HG02571 (cell line): Measurements from ENCODE around the gene HAUS1.
"Not testable (repeated sequence)": the region's sequence is repeated elsewhere in the genome, so short reads cannot be mapped to it uniquely, and the experiment has no call there.

ENCODE experiments used
- ATAC-seq: cut with Tn5 transposase; IDR thresholded peaks from one replicate; pipeline ENCODE4 v1.9.1; 2021; ENCODE audit warnings: mild to moderate bottlenecking, moderate library complexity; ENCODE audit not compliant: unreplicated experiment

HAUS1 gene

DNA sequence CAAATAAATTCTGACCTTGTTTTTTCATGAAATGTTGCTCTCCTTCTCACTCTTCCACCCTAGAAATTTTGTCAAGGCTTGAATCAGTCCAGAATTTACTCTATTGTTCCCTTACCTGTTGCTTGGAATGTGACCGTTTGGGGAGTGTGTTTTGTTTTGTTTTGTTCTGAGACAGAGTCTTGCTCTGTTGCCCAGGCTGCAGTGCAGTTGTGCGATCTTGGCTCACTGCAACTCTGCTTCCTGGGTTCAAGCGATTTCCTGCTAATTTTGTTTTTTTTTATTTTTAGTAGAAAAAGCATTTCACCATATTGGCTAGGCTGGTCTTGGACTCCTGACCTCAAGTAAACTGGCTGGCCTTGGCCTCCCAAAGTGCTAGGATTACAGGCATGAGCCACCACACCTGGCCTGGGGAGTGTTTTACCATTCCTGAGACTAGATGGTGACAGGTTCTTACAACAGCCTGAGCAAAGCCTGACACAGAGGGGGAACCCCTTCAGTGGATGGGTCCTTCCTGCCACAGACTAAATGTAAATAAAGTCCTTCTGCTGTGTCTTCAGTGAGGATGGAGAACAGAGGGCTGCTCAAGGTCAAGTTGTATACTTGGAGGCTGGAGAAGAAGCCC is 52.0 kb downstream of the HAUS1 start:
- ATAC-seq: no peak

DNA sequence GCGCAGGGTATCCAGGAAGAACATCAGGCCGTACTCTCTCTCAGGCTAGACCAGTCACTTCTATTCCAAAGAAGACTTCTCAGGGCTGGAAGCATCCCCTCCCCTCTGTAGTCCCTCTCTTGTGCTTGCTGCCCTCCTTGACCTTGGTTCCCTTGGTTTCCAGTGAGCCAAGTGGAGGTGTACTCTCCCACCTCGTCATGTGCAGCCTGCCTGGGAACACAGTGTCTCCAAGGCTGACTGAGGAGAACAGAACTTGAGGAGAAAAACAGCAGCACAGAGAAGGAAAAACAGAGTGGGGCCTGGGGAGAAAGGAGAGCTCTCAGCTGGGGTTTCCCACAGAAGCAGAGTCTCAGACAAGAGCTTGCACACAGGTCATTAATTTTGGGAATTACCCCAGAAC is 52.7 kb downstream of the HAUS1 start:
- no peak for ATAC-seq

DNA sequence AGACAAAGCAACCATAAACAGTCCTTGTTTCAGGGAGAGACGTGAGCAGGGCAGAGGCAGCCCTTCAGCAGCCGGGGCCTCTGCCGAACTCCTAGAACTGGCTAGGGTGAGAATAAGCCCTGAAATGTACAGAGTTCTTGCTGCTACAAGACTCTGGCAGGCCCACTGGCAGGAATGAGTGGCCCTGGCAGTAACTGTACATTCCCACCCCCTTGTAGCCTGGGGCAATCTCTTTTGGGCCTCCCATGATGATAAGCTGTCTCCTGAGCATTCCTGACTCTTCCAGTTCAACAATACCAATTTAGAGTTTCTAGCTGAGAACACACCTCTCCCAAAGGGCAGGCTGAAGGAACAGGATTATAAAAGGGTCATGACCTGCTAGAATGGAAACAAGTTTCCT is 54.3 kb downstream of the HAUS1 start:
- no peak for ATAC-seq

DNA sequence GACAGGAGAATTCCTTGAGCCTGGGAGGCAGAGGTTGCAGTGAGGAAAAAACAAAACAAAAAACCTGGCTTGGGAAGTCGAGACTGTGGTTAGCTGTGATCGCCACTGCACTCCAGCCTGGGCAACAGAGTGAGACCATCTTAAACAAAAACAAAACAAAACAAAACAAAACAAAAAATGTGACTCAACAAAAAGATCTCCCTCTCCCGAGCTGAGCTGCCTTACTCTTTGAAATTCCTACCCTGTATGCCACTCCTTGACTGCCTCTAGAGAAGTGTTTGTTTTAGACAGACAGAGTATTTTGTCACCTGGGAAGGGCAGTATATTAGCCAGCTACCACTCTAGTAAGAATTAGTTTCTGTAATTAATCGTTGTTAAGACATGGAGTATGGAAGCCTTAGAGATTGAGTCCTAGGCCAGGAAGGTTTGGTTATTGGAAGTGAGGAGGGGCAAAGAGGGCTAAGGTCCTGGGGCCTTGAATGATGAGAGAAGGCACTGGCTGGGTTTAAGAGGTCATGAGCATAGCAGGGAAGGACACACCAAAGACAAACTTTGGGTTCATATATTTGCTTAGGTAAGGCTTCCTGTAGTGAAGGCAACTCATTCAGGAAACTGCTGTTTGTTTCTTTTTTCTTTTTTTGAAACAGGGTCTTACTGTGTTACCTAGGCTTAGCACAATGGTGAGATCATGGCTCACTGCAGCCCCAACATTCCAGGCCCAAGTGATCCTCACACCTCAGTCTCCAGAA is 56.0 kb downstream of the HAUS1 start:
- ATAC-seq: no peak

DNA sequence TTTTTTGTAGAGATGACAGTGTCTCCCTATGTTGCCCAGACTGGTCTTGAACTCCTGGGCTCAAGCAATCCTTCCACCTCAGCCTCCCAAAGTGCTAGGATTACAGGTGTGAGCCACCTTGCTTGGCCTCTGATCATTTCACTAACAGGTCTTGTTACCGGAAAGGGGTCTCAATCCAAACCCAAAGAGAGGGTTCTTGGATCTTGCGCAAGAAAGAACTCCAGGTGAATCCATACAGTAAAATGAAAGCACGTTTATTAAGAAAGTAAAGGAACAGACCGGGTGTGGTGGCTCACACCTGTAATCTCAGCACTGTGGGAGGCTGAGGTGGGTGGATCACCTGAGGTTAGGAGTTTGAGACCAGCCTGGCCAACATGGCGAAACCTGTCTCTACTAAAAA is 56.7 kb downstream of the HAUS1 start:
- not testable (repeated sequence) for ATAC-seq

DNA sequence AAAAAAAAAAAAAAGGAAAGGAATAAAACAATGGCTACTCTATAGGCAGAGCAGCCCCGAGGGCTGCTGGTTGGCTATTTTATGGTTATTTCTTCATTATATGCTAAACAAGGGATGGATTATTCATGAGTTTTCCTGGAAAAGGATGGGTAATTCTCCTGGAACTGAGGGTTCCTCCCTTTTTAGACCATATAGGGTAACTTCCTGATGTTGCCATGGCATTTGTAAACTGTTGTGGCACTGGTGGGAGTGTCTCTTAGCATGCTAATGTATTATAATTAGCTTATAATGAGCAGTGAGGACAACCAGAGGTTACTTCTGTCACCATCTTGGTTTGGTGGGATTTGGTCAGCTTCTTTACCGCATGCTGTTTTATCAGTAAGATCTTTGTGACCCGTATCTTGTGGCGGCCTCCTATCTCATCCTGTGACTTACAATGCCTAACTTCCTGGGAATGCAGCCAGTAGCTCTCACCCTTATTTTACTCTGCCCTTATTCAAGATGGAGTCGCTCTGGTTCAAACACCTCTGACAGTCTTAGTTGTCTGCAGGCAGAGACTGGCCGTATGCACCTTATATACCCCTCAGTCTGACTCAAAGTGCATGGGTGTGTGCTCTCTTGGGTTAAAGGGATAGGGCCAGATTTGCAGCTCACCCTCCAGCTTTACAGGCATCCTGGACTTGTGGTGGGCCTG is 57.7 kb downstream of the HAUS1 start:
- no peak for ATAC-seq

DNA sequence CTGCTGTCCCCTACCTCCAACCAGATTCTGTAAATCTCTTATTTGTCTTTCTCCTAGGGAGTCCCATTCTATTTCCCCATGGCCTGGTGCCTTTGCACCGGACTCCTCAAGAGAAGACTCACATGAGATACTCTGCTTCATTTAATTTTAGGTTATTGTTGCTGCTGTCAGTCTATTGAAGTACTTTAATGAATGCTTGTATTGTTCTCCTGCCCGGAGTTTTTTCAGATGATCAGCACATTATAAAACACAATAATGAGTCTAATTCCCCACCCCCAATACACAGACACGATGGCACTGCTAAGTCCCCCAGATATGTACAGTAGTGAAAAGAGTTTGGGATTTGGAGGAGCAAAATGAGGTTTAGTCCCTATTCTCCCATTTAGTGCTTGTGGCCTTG is 58.9 kb downstream of the HAUS1 start:
- no peak for ATAC-seq

DNA sequence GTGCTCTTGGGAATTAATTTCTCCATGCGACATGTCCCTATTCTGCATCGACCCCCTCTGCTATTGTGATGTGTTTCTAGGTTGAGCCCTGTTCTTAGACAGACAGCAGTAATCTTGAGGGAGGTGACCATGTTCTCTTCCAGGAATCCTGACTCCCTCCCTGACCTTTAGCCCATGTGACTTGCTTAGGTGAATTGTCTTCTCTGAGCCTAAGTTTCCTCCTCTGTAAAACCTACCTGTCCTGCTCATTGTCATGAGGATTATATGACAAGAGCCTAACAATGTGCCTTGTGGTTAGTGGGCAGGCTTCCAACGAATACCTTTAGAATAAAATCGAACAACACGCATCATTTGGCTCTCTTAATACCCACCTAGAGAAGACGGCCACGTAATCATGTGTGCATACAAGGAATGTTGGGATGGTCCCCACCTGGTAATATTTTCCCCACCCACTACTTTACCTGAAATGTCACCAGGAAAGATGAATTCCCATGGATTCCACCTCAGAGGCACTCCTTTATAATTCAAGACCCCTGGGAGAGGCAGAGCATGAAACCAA is 59.8 kb downstream of the HAUS1 start:
- no peak for ATAC-seq

DNA sequence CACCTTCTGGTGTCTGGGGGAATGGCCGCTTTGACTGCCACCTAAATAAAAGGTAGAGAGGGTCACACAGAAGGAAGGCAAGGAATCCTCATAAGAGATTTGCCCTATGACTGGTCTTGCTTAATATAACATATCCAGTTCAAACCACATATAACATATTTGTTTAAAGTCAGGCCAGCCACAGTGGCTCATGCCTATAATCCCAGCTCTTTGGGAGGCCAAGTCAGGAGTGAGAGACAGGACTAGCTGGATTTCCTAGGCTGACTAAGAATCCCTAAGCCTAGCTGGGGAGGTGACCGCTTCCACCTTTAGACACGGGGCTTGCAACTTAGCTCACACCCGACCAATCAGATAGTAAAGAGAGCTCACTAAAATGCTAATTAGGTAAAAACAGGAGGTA is 60.3 kb downstream of the HAUS1 start:
- not testable (repeated sequence) for ATAC-seq

DNA sequence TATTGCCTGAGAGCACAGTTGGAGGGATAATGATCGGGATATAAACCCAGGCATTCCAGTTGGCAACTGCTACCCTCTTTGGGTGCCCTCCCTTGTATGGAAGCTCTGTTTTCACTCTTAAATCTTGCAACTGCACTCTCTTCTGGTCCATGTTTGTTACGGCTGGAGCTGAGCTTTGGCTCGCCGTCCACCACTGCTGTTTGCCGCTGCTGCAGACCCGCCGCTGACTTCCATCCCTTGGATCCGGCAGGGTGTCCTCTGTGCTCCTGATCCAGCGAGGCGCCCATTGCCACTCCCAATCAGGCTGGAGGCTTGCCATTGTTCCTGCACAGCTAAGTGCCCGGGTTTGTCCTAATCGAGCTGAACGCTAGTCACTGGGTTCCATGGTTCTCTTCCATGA is 60.7 kb downstream of the HAUS1 start:
- no peak for ATAC-seq

DNA sequence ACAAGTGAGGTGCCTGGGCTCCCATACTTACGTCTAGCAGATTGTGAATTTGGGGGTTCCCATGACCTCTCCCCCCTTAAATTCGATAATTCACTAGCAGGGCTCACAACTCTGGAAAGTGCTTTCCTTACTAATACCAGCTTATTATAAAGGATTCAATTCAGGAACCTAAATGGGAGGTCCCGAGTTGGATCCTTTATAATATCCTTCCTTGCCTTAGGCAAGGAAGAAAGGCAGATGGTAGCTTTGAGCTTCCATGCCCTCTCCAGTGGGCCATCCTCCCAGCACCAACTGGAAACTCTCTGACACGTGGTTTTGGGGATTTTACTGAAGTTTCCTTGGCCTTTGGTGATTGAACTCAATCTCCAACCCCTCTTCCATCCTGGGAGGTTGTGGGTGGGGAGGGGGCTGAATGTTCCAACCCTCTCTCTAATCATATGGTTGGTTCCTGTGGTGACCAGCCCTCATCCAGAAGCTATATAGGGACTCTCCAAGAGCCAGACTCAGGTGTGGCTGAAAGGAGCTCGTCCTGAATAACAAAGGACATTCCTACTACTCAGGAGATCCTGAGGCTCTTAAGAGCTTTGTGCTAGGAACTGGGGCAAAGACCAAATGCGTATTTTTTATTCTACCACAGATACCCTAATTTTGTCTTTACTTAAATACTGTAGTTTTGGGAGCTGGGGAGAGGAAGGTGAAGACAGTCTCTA is 62.2 kb downstream of the HAUS1 start:
- no peak for ATAC-seq

DNA sequence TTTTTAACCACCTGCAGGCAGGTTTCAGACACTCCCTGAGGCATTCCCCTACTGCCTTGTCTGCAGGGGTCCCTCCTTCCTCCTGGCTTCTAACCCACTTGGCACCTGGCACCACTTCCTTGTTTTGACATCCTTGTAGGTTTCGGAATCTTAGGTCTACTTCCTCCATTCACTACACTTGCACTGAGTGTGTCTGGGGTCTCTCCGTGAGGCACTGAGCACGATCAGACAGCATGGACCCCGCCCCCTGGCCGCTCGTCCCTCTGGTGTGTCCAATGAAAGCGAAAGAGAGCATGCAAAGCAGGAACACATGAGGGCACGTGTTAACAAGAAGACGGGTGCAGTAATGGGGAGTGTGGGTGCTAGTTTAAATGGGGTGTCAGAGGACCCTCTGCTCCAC is 63.8 kb downstream of the HAUS1 start:
- peak; percentile 88 for ATAC-seq

DNA sequence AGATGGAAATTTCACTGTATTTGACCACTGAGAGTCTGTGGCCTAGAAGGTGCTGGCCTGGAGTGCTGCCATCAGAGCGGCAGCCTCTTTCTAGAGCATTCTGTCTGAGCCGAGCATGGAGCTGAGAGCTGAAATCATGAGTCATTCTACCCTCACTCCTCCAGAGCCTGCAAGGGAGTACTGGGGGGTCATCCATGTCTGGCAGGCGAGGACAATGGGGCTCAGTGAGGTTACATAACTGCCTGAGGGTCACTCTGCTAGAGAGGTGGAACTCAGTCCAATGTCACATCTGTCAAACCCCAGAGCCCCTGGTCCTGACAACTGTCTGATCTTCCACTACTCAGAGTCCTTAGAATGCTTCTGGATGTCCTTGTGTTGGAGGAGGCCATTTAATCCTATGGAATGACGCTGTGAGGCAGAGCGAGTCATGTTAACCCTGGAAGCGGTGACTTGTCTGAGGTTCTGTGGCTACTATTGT is 65.3 kb downstream of the HAUS1 start:
- no peak for ATAC-seq

DNA sequence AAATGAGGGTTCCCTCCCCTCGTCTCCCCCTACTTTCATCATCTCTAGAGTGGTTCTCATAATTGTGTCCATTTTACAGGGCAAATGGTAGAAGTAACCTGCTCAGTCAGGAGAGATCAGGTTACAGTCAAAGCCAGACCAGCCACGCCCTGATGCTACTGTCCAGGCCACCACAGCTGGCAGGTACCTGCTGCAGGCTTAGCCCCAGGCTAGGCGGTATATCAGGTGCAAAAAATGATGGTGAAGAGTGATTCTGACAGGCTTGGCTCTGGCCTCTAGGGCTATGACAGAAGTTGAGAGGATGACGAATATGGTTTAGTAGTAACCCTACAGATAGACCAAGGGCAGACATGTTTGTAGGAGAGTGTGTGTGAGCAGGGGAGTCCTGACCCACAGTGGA is 67.1 kb downstream of the HAUS1 start:
- no peak for ATAC-seq

DNA sequence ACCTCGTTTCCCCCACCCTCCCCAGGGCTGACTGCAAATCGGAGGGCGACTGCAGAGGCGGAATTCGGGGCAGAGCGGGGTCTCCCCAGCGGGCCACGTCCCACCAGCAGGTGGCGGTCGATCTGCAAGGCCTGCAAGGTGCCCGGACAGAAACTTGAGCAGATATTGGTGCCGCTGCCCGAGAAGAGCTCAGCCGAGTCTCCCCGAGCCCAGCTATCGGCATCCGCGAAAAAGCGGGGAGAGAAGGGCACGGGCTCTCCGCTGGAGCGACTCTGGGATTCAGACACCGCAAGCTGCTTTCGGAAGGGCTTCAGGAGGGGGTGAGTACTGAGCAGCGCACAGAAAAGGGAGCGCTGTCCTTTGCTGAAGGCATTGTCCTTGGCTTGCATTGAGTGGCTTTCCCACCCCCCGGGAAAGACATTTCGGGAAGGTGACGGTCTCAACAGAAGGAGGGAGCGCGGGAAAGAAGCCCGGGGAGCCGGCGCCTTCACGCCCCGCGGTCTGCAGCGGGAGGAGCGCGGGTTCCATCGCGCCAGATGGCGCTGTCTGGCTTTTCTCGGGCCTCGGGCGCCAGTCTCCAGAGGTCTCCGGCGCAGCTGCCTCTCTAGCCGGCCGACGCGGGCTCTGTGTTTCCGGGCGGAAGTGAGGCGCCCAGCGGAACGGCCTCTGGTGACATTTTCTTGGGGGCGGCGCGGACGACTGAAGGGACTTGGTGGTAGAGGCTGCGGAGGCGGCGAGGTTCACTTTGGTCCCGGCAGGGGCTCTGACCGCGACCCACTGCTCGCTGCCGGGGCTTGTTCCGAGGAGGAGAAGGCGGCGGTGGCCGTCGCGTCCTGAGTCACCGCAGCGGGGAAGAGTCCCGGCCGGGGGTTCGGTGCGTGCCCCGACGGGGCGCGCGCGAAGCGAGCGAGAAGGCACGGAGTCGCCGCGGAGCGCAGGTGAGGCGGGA is 69.5 kb downstream of the HAUS1 start:
- ATAC-seq: peak; percentile 87

DNA sequence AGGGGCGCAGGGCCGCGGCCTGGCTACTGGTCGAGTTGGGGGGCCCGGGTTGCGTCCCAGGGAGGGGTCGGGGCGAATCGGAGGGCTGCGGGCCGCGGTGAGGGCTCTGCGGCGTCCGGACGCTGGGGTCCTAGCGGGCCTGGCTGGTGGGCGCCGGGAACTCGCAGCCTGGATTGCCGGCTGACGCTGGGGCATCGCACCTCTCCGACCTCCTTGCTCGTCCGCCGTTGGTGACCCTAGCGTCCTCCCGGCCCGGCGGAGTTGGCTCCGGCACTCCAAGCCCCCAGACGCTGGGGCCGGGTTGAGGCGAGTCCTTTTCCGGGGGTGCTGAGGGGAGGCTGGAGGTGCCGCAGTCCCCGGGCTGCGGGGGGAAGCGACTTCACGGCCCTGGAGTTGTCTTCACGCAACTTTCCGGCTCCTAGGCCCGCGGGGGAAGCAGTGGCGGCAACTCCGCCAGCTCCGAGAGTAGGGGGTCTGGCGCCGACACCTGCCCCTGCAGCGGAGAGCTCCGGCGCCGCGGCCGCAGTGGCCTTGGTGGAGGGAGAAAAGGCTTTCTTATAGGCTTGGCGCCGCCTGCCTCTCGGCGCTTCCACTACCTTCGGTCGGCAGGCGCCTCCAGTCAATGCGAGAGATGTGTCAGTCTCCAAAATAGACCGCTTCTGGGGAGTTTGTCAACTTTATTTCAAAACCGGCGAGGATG is 70.3 kb downstream of the HAUS1 start:
- peak; percentile 5 for ATAC-seq

DNA sequence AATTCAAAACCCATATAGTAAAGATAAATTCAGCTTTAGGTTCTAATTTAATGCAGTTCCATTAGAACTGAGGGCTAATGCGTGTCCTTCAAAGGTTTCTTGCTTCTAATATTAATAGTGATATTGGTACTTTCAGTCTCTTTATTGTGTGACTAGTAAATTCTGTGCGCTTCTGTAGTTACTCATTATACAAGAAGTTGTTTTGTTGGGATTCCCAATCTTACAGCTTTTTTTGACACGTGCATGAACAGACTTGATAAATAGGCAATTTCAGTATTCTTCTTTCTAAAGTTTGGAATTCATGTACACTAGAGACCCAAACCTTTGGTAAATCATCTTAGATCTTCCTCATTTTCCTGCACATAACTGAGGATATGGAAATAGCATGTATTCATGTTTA is 71.8 kb downstream of the HAUS1 start:
- ATAC-seq: no peak
